GM12874 (cell line): ENCODE measurements around the gene LHFPL4.

Source experiments
- CTCF ChIP-seq: IDR thresholded peaks from 2 replicates; pipeline ENCODE4 v1.5.1; 2011; ENCODE audit warnings: low read depth, mild to moderate bottlenecking, control low read depth, low read length, moderate library complexity; ENCODE audit not compliant: insufficient read depth

The LHFPL4 gene

DNA sequence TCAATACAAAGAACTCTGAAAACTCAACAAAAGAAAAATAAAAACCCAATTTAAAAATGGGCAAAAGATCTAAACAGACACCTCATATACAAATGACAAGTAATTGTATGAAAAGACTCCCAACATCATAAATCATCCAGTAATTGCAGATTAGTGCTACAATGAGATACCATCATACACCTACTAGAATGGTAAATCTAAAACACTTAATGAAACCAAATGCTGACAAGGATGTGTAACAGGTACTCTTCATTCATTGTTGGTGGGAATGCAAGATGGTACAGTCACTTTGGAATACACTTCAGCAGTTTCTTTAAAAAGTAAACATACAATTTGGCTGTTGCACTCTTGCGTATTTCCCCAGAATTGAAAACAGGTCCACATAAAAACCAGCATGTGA, 68.4 kb downstream of the LHFPL4 start:
- TF ChIP-seq CTCF = no peak

- no peak for TF ChIP-seq CTCF
Measured at GRCh38 chr3:9480265-9480664, 73.4 kb downstream of the LHFPL4 start.

DNA sequence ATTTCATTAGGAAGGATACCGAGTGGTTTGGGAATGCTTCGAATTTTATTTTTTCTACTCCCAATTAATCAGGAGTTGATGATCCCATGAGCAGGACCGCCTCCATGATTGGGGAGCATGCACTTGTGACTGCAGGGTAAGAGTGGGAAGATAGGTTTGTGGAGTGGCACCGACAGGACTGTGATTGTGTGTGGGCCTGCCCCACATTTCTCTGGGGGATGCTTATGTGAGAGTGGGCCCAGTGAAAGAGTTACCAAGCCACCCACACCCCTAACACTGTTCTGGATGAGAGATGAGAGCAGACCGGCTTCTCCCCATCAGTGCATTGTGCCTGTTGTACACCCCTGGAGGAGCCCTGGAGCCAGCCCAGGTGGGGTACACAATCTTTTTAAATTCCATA, 76.7 kb downstream of the LHFPL4 start:
- TF ChIP-seq CTCF = no peak

DNA sequence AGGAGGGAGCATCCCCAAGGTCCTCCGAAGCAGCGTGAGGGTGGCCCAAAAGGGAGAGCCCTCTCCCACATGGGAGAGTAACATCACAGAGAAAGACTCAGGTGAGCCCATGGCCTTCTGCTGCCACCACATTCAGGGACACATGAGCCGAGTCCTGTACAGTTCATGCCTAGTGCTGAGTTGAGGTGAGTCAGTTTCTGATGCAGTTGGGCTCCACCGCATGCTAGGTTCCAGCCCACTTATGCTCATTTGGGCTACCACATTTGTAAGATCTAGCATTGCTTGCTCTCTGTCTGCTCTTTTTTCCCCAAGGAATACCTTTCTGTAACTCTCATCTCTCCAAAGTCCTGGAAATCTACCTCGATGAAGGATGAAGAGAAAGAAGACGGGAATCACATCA, 79.1 kb downstream of the LHFPL4 start:
- TF ChIP-seq CTCF = no peak

DNA sequence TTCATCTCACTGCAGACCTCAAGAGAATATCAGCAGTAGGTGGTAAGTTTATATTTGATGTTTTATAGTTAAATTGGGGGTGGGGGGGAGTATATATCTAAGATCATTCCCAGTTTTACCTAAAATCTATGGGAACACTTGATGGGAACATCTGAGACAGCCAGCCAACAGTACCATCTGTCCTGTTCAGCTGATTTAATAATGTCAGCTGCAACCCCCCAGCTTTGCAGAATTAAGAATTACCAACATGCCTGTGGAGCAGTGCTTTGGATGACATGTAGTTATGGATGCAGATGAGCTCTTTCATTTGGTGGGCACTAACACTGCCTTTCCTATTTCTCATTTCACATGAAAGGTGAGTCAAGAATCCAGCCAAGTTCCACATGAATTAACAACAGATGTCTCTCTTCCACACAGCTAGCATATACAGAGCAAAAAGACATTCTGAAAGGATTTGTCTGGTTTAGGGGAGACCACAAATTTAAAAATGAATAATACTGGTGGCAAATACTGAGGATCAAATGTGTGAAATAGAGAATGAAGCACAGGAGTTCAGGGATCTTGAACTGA, 80.0 kb downstream of the LHFPL4 start:
- TF ChIP-seq CTCF = no peak

DNA sequence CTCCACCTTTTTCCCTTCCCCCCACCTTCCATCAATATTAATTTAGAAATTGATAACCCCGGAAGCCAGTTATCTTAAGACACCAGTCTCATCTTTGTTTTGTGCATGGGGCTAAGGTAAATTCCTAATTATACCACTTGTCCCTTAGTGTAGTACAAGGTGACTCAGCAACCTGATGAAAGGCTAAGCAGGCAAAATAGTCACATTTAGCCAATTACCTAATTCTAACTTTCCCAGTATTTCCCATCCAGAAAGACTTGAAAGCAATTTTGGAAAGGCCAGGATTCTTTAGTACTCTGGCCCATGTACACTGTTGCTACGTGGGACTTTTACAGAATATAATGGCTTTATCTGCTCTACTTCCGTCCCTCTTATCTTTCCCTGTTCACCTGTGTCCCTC, 83.6 kb downstream of the LHFPL4 start:
- no peak for TF ChIP-seq CTCF

DNA sequence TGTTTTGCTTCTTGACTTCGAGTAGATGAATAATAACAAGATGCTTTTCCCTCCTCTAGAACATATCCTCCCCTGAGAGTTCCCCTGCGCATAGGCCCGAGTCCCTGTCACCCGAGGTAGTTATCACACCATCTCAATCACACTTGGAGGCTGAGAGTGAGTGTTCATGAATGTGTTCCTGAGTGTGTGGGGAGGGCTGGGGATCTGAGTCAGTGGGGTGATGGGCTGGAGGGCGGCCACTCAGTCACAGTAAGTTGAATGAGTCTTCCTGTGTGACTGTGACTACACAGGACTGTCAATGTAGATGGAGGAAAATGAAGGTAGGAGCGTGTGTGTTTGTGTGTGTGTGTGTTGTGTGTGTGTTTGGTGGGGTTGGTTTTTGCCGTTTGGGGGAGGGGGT, 85.2 kb downstream of the LHFPL4 start:
- TF ChIP-seq CTCF = no peak
